NB4 (cell line): Measurements from ENCODE around the gene ARID5A.

Source experiments
- DNase-seq: peaks from one replicate; pipeline ENCODE4 v3.0.0; 2010; ENCODE audit warnings: low read depth
- H3K4me3 ChIP-seq: one replicate; pipeline ENCODE4 v1.5.1; 2011; ENCODE audit warnings: mild to moderate bottlenecking, low read depth, low read length, moderate library complexity
- MYC ChIP-seq: IDR thresholded peaks from 2 replicates; pipeline ENCODE4 v1.6.1; 2011; ENCODE audit warnings: low read depth, low read length
- POLR2A ChIP-seq: IDR thresholded peaks from 2 replicates; pipeline ENCODE4 v1.6.1; 2011; ENCODE audit warnings: mild to moderate bottlenecking; ENCODE audit not compliant: insufficient read length; ENCODE audit errors: extremely low read depth
- TF ChIP-seq, protein P1 (sequence below): IDR thresholded peaks from one replicate; pipeline ENCODE4 v1.5.1; 2012; ENCODE audit warnings: low read depth, low read length
- TF ChIP-seq, protein P2 (sequence below): IDR thresholded peaks from 2 replicates; pipeline ENCODE4 v1.6.1; 2011; ENCODE audit warnings: low read depth, low read length

ARID5A gene

DNA sequence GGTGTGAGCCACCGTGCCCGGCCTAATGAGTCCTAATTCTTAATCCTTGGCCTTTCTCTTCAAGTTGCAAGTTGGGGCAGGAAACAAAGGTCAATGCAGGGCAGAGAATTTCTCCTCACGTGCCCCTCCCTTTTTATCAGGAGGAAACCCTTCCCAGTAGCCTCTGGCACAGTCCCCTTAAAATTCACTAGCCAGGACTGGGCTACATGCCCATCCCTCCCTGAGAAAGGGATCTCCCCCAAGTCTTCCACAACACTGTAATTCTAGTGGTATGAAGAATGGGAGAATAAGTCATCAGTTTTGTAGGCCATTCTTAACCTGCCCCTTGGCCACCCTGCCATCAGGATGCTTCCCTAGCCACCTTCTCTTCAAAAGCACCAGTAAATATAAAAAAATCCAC is 42.2 kb downstream of the ARID5A start:
- DNase-seq: no peak
- H3K4me3 ChIP-seq: no peak overlapping the region
- TF ChIP-seq, protein P1, sequence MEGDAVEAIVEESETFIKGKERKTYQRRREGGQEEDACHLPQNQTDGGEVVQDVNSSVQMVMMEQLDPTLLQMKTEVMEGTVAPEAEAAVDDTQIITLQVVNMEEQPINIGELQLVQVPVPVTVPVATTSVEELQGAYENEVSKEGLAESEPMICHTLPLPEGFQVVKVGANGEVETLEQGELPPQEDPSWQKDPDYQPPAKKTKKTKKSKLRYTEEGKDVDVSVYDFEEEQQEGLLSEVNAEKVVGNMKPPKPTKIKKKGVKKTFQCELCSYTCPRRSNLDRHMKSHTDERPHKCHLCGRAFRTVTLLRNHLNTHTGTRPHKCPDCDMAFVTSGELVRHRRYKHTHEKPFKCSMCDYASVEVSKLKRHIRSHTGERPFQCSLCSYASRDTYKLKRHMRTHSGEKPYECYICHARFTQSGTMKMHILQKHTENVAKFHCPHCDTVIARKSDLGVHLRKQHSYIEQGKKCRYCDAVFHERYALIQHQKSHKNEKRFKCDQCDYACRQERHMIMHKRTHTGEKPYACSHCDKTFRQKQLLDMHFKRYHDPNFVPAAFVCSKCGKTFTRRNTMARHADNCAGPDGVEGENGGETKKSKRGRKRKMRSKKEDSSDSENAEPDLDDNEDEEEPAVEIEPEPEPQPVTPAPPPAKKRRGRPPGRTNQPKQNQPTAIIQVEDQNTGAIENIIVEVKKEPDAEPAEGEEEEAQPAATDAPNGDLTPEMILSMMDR: no peak
- no peak for TF ChIP-seq POLR2A
- TF ChIP-seq, protein P2, sequence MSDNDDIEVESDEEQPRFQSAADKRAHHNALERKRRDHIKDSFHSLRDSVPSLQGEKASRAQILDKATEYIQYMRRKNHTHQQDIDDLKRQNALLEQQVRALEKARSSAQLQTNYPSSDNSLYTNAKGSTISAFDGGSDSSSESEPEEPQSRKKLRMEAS: no peak
- no peak for TF ChIP-seq MYC

DNA sequence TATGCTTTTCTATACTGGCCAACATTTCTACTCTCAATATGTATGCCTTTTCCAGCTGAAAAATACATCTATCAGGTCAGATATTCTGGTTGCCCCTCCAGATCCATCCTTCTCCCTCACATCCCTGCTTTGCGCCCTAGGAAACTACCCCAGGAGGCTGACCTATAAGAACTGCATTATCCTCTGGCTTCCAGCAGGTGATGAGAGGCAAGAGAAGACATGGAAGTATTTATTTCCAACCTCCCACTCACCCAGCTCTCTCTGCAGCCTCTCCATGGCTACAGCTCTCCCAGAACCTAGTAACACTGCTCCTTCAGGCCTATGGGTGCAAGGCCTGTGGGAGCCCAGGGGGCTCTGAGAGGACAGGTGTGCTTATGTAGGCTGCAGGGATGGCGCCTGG is 42.9 kb downstream of the ARID5A start:
- no peak overlapping the region for H3K4me3 ChIP-seq
- TF ChIP-seq, protein P2: no peak
- TF ChIP-seq, protein P1: no peak
- TF ChIP-seq POLR2A (no peak), MYC (no peak)
- DNase-seq: no peak

DNA sequence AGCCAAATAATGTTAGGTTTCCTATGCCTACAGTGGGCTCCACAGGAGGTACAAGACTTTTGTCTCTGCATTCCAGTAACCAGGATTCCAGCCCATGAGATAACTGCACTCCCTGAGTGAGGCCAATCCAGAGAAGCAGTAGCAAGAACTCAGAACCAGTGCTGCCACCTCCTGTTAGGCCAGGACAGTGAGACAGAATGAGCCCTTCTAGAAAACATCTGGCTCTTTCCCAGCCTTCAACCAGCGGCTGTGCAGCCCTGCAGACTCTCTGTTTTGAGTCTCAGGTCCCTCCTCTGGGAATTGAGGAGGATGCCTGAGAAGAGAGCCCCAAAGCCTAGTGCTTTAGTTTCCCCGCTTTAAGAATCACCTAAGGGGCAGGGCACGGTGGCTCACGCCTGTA is 44.2 kb downstream of the ARID5A start:
- no peak overlapping the region for H3K4me3 ChIP-seq
- TF ChIP-seq, protein P2: no peak
- TF ChIP-seq MYC (no peak), POLR2A (no peak)
- TF ChIP-seq, protein P1: no peak
- DNase-seq: no peak

DNA sequence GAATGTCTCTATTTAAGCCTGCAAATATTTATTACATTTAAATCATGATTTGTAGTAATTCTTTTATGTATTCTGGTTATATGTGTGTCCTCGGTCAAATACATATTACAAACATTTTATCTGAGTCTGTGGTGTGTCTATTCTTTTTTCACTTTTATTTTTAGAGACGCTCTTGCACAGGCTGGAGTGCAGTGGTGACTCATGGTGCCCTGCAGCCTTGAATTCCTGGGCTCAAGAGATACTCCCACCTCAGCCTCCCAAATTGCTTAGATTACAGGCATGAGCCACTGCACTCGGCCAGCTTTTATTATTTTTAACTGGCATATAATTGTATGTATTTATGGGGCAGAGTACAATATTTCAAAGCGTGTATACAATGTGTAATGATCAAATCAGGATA is 47.5 kb downstream of the ARID5A start:
- H3K4me3 ChIP-seq: no peak overlapping the region
- no peak for DNase-seq
- TF ChIP-seq MYC: no peak
- TF ChIP-seq, protein P1: no peak

DNA sequence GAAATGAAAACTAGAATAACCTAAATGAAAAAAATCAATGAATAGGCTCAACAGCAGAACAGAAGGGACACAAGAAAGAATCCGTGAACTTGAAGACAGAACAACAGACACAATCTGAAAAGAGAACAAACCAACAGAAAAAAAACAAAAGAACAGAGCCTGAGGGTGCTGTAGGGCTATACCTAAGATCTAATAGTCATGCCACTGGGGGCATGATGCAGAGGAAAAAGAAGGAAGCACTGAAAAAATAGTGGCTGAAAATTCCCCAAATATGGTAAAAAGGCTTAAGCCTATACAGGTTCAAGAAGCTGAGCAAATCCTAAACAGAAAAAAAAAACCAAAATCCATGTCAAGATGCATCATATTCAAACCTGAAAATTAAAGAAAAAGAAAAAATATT is 51.3 kb downstream of the ARID5A start:
- DNase-seq: no peak
- H3K4me3 ChIP-seq: no peak overlapping the region
- TF ChIP-seq, protein P1: no peak
- TF ChIP-seq POLR2A: no peak
- TF ChIP-seq, protein P2: no peak
- TF ChIP-seq MYC: no peak

DNA sequence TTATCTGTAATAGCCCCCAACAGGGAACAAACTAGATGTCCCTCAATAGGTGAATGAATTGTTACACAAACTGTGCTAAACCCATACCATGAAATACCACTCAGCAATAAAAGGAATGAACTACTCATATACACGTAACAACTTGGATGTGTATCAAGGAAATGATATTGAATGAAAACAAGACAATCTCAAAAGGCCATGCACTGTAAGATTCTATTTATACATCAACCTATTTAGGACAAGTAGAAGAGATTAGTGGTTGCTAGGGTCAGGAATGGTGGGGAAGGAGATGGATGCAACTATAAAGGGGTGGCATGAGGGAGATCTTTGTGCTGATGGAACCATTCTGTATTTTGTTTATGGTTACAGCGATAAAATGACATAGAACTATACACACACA is 54.5 kb downstream of the ARID5A start:
- DNase-seq: no peak
- TF ChIP-seq, protein P2: no peak
- TF ChIP-seq MYC (no peak), POLR2A (no peak)
- TF ChIP-seq, protein P1: no peak
- H3K4me3 ChIP-seq: no peak overlapping the region
